GM18951 (cell line): ENCODE measurements around the gene ADCK2.

Experiments used
- POLR2A ChIP-seq: IDR thresholded peaks from 4 replicates; pipeline ENCODE4 v1.6.1; 2011; ENCODE audit warnings: mild to moderate bottlenecking; ENCODE audit not compliant: insufficient read length, insufficient read depth; ENCODE audit errors: extremely low read depth
- in situ Hi-C: fragments of 300-500 bp; cut with MboI; formaldehyde crosslinking; loops from one replicate; pipeline ENCODE4 v1.12.0; 2022; ENCODE audit warnings: low sequenced_read_pairs, mixed read lengths, inconsistent platforms; ENCODE audit not compliant: unreplicated experiment

The ADCK2 gene

GRCh38 chr7:140639366-140640053 lies 33.2 kb upstream of the ADCK2 start:
- in situ Hi-C loops, result no loop called here

GRCh38 chr7:140640060-140640637 lies 32.6 kb upstream of the ADCK2 start:
- in situ Hi-C loops, result no loop called here
- no peak for TF ChIP-seq POLR2A

More at GRCh38 chr7:140639366-140640053, 33.2 kb upstream of the ADCK2 start:
- no peak for TF ChIP-seq POLR2A

DNA sequence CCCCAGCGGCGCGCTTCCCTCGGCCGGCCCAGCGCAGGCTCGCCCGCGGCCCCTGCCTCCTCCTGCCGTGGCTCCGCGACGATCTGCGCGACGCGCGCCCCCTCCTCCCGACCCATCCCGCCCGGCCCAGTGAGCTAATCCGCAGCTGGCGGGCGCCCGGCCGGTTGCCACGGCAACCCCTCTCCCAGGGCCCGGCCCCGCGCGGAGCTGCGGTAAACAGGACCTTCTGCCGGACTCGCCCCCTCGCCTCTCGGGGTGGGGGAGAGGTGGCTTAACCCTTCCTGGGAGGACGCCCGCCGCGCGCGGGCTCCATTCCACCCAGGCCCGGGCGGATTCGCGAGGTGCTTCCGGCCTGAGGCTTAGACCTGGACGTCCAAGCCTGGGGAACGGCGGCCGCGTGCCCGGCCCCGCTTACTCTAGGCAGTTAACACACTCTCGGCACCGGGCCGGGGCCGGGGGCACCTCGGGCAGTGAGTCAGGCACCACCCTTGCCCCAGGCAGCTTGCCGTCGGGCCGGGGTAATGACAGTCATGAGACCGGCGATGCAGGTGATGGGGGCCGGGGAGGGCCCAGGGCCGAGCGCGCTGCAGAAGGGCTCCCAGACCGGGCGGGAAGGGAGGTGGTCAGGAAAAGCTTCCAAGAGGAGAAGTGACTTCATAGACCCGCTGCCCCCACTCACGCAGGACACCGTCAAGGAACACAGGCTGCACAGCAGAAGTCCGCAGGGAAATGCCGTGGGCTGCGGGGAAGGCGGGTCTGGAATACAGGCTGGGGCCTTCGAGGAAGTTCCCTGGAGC lies 31.8 kb upstream of the ADCK2 start, which contains the start of gene DENND2A:
TSS of gene DENND2A (minus strand) at position 87 of the 797 bp plus-strand sequence. CDS start 38,416 bp downstream, outside the sequence.
- in situ Hi-C loops, result no loop called here
- TF ChIP-seq POLR2A, result no peak

DNA sequence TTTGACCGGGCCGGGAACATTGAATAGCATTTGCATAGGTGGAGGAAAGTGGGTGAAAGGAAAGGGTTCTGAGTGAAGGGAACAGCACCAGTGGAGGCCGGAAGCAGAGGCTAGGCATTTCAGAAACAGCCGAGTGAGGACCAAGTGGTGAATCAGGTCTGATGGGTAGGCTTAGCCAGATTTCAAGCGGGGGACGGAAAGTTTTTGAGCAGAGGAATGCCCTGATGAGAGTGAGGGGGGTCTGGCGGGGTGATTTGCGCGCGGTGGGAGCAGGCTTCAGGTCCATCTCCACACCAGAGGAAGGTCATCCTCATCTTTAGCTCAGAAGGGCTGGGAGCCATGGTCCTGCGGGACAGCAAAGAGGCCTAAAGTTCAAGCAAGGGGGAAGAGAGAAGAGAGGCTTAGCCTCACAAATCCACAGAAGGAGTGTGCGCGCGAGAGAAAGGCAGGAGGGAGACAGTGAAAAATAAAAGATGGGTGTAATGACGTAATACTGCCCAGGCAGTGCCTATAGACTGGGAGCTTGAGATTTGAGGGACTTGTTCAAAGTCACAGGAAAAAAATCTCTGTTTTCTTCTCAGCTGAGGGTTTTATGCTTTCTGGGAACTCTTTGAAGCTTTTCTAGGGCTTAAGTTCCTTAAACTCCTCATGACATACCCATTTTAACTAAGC lies 31.1 kb upstream of the ADCK2 start:
- no peak for TF ChIP-seq POLR2A
- in situ Hi-C loops, result no loop called here

DNA sequence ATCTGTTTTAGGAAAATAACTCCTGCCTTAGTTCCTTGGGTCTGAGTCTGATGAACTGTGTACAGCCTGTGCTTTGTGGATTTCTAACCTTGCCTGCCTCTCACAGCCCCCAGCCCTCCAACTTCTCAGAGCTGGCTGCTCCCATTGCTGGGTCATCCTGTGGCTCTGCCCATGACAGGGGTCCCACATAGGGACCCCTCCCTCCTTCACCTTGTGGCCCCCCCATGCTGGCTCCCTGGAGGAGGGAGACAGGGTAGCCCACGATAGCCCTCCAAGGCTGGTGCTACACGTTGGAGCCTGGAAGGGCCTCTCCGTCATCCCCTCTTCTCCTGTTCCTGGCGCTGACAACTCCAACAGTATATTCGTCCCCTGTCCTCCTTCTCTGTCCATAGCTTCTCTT lies 29.3 kb upstream of the ADCK2 start:
- TF ChIP-seq POLR2A, result no peak
- in situ Hi-C loops, result no loop called here

- in situ Hi-C loops, result loop anchor here (5.0 kb wide), 1 partner anchor 127 kb away; no protein-coding TSS in a partner anchor
Observed at GRCh38 chr7:140644761-140645160, 28.0 kb upstream of the ADCK2 start.

GRCh38 chr7:140645166-140645900 lies 27.4 kb upstream of the ADCK2 start:
- in situ Hi-C loops, result loop anchor here (5.0 kb wide), 1 partner anchor 128 kb away; no protein-coding TSS in a partner anchor
- no peak for TF ChIP-seq POLR2A

- in situ Hi-C loops, result loop anchor here (5.0 kb wide), 1 partner anchor 130 kb away; no protein-coding TSS in a partner anchor
- TF ChIP-seq POLR2A, result no peak
Observed at GRCh38 chr7:140646931-140647647, 25.7 kb upstream of the ADCK2 start.

- TF ChIP-seq POLR2A, result no peak
Observed at GRCh38 chr7:140649556-140650205, 23.1 kb upstream of the ADCK2 start.

GRCh38 chr7:140650367-140650766 lies 22.4 kb upstream of the ADCK2 start:
- in situ Hi-C loops, result no loop called here

More at GRCh38 chr7:140649556-140650205, 23.1 kb upstream of the ADCK2 start:
- in situ Hi-C loops, result loop anchor here (5.0 kb wide), 1 partner anchor 132 kb away; no protein-coding TSS in a partner anchor

More at GRCh38 chr7:140650367-140650766, 22.4 kb upstream of the ADCK2 start:
- no peak for TF ChIP-seq POLR2A
